MCF 10A (cell line): ENCODE data around the gene NFIB. TPM values are rescaled to one million over a fixed set of nuclear protein-coding genes. Genes with fewer than 3 reads are reported as not detected.

ENCODE experiments used
- BruUV-seq: library from RNA; stranded (reverse); fragments of 400-500 nt; replicated peaks from 2 replicates; lab custom pipeline; 2021; lab: Mats Ljungman, UMichigan
- CTCF ChIA-PET: fragments of 300-600 bp; sonication (Branson Sonifier 250); formaldehyde crosslinking; extraction: SDS; loops from one replicate; lab custom pipeline; 2021; ENCODE audit warnings: antibody characterized with exemption, inconsistent platforms; lab: Yijun Ruan, JAX
- POLR2A ChIA-PET: fragments of 300-600, 350-650 bp; sonication (Branson Sonifier 250); formaldehyde crosslinking; extraction: SDS; loops from one replicate; lab custom pipeline; 2020; ENCODE audit warnings: antibody characterized with exemption, inconsistent platforms; lab: Yijun Ruan, JAX
- DNase-seq: peaks from one replicate; pipeline ENCODE4 v3.0.0-alpha.2; 2018; ENCODE audit not compliant: unreplicated experiment
- H3K27ac Mint-ChIP-seq: one replicate; pipeline ENCODE4 v1.8.0; 2022; ENCODE audit warnings: mild to moderate bottlenecking, low read depth, mixed read lengths; ENCODE audit not compliant: unreplicated experiment
- H3K27me3 Mint-ChIP-seq: one replicate; pipeline ENCODE4 v1.8.0; 2022; ENCODE audit warnings: mixed read lengths; ENCODE audit not compliant: insufficient read depth, unreplicated experiment
- H3K36me3 Mint-ChIP-seq: one replicate; pipeline ENCODE4 v1.8.0; 2022; ENCODE audit warnings: mild to moderate bottlenecking, moderate library complexity, mixed read lengths; ENCODE audit not compliant: insufficient read depth, unreplicated experiment
- H3K4me1 Mint-ChIP-seq: one replicate; pipeline ENCODE4 v1.8.0; 2022; ENCODE audit warnings: mixed read lengths; ENCODE audit not compliant: insufficient read depth, unreplicated experiment
- H3K4me3 Mint-ChIP-seq: one replicate; pipeline ENCODE4 v1.8.0; 2022; ENCODE audit warnings: mild to moderate bottlenecking, moderate library complexity, mixed read lengths; ENCODE audit not compliant: unreplicated experiment
- H3K9me3 Mint-ChIP-seq: one replicate; pipeline ENCODE4 v1.8.0; 2022; ENCODE audit warnings: mixed read lengths; ENCODE audit not compliant: unreplicated experiment
- intact Hi-C: fragments of 100-400 bp; cut with micrococcal nuclease; formaldehyde crosslinking; loops from 2 replicates; pipeline ENCODE4 v1.14.1; 2022
- total RNA-seq: library from RNA; stranded (reverse); gene quantifications from 2 replicates; pipeline ENCODE4 v1.2.3, GENCODE V29; 2022
- TF ChIP-seq, protein P1 (sequence below): fragments of 200-600 bp; IDR thresholded peaks from one replicate; pipeline ENCODE4 v1.8.0; 2022; ENCODE audit warnings: antibody characterized with exemption, mild to moderate bottlenecking; ENCODE audit not compliant: unreplicated experiment

The NFIB gene
- total RNA-seq, 1 experiment from 2014 or later, result 70.8 TPM

DNA sequence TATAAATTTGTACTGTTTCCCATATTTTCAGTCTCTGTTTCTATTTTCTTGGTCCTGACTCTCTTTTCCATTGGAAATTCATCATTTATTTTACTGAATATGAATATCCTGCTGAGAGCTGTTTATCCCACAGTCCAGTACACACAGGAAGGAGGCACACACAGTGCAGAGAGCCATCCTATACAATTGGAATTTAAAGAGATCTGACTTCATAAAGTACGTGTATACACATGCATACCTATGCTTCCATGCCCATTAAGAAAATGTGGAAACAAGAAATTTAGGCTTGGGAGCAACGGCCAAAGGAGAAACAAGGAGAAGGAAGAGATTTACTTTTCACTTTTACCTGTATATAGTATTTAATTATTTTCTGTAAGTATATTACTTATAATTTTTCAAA, 99.2 kb downstream of the NFIB start:
- intact Hi-C loops, result no loop called here
- Mint-ChIP-seq H3K9me3 (no peaks in the 10 kb centered on the region), H3K4me1 (peaks cover 44% of the 10 kb centered on the region), H3K36me3 (peaks cover 11% of the 10 kb centered on the region), H3K27me3 (no peaks in the 10 kb centered on the region), H3K27ac (no peak overlapping the region), H3K4me3 (no peak overlapping the region)
- CTCF ChIA-PET, result interaction anchor here (0.6 kb wide), 1 partner anchor 20 kb away, joined by 3 read pairs; no protein-coding TSS in a partner anchor
- POLR2A ChIA-PET, result interaction anchor here (0.6 to 1.5 kb wide), 9 partner anchors 9 to 100 kb away, joined by 3 to 4 read pairs (median 3); partner anchors contain the start of gene NFIB
- no TSS peak for BruUV-seq
- DNase-seq, result no peak
- TF ChIP-seq, protein P1, sequence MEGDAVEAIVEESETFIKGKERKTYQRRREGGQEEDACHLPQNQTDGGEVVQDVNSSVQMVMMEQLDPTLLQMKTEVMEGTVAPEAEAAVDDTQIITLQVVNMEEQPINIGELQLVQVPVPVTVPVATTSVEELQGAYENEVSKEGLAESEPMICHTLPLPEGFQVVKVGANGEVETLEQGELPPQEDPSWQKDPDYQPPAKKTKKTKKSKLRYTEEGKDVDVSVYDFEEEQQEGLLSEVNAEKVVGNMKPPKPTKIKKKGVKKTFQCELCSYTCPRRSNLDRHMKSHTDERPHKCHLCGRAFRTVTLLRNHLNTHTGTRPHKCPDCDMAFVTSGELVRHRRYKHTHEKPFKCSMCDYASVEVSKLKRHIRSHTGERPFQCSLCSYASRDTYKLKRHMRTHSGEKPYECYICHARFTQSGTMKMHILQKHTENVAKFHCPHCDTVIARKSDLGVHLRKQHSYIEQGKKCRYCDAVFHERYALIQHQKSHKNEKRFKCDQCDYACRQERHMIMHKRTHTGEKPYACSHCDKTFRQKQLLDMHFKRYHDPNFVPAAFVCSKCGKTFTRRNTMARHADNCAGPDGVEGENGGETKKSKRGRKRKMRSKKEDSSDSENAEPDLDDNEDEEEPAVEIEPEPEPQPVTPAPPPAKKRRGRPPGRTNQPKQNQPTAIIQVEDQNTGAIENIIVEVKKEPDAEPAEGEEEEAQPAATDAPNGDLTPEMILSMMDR, result no peak

DNA sequence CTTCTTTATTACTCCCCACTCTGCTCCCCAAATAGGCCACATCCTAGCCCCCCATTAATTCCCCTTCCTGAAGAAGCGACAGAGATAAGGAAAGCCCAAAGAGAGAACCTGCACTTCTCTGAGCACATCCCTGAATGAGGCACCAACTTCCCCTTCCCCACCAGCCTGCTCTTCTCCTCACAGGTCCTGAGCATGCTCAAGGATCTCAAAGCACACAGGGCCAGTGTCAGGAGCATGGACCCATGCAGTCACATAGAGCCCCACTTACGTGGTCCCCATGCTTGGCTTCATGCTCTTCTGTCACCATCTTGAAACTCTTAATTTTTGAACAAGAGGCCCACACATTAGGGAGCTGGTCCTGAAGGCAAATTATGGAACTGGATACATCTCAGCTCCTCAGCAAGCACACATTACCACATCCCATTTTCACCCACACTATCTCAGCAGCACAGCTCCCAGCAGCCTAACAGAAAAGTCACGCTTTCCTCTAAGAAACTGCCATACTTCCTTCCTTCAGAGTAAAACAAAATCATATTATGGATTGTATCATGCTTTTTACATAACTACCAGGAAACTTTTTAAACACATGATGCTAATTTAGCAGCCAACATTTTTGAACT, 99.8 kb downstream of the NFIB start:
- Mint-ChIP-seq H3K36me3 (peaks cover 16% of the 10 kb centered on the region), H3K9me3 (no peaks in the 10 kb centered on the region), H3K4me1 (peaks cover 49% of the 10 kb centered on the region), H3K27me3 (no peaks in the 10 kb centered on the region), H3K4me3 (no peak overlapping the region), H3K27ac (no peak overlapping the region)
- intact Hi-C loops, result no loop called here
- no peak for DNase-seq
- TF ChIP-seq, protein P1, result no peak
- ChIA-PET CTCF (interaction anchor here (0.6 kb wide), 2 partner anchors 8 to 21 kb away, joined by 3 read pairs; no protein-coding TSS in a partner anchor), POLR2A (interaction anchor here (0.6 to 1.2 kb wide), 5 partner anchors 7 to 94 kb away, joined by 3 to 4 read pairs (median 3); no protein-coding TSS in a partner anchor)
- no TSS peak for BruUV-seq

DNA sequence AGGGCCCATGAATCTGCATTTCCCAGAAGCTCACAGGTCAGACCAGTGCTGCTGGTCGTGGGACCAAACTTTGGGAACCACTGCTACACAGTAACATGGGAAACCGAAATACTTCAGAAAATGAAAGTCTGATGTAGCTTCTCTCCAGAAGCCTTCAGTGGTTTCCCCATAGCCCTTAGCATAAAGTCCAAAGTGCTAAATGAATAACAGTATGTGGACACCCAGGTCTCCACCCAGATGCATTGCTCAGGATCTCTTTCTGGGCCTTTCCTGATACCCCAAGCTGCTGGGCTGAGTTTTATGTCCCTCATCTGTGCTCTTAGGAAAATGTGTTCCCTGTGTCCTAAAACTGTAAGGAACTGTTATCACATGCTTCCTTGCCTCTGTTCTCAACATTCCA, 100.4 kb downstream of the NFIB start:
- Mint-ChIP-seq H3K4me3 (no peak overlapping the region), H3K9me3 (no peaks in the 10 kb centered on the region), H3K4me1 (peaks cover 47% of the 10 kb centered on the region), H3K27me3 (no peaks in the 10 kb centered on the region), H3K36me3 (peaks cover 17% of the 10 kb centered on the region), H3K27ac (no peak overlapping the region)
- BruUV-seq, result no TSS peak
- TF ChIP-seq, protein P1, result no peak
- ChIA-PET POLR2A (interaction anchor here (0.9 to 1.0 kb wide), 2 partner anchors 8 to 11 kb away, joined by 3 read pairs; no protein-coding TSS in a partner anchor), CTCF (no interaction called here)
- DNase-seq, result no peak
- intact Hi-C loops, result no loop called here

- no peak for DNase-seq
- Mint-ChIP-seq H3K27me3 (no peaks in the 10 kb centered on the region), H3K36me3 (peaks cover 17% of the 10 kb centered on the region), H3K4me1 (peaks cover 47% of the 10 kb centered on the region), H3K27ac (no peak overlapping the region), H3K4me3 (no peak overlapping the region), H3K9me3 (no peaks in the 10 kb centered on the region)
- no TSS peak for BruUV-seq
- TF ChIP-seq, protein P1, result no peak
- intact Hi-C loops, result no loop called here
- CTCF ChIA-PET, result no interaction called here
- POLR2A ChIA-PET, result interaction anchor here (0.9 to 1.0 kb wide), 2 partner anchors 8 to 11 kb away, joined by 3 read pairs; no protein-coding TSS in a partner anchor
Observed at GRCh38 chr9:14212697-14213420, 101.1 kb downstream of the NFIB start.
